ENCODE results near the gene DEDD.
A peak's percentile ranks its signal among the peaks of the same experiment; 100 is the strongest.

DEDD gene

GRCh38 chr1:161162052-161162451 lies 29.6 kb upstream of the DEDD start:
- DNase-seq: no peak

GRCh38 chr1:161161652-161162051 lies 29.2 kb upstream of the DEDD start:
- no peak for DNase-seq

- DNase-seq: no peak
Measured at GRCh38 chr1:161160671-161161145, 28.2 kb upstream of the DEDD start.

GRCh38 chr1:161159913-161160243 lies 27.4 kb upstream of the DEDD start:
- no peak for DNase-seq

GRCh38 chr1:161159087-161159912 lies 26.8 kb upstream of the DEDD start, which contains the start of gene USP21:
TSS of gene USP21 (plus strand) at chr1:161159500. CDS start at chr1:161160641, 1,141 bp downstream.
- DNase-seq: peak; percentile 62 to 70

GRCh38 chr1:161158316-161159010 lies 26.0 kb upstream of the DEDD start:
- DNase-seq: no peak

GRCh38 chr1:161157867-161158266 lies 25.4 kb upstream of the DEDD start:
- no peak for DNase-seq

- peak; percentile 14 to 50 for DNase-seq
Measured at GRCh38 chr1:161153682-161154337, 21.3 kb upstream of the DEDD start, which contains the start of gene UFC1. TSS of gene UFC1 (plus strand) at chr1:161153978. CDS start at chr1:161153998, 20 bp downstream.

- no peak for DNase-seq
Measured at GRCh38 chr1:161153176-161153575, 20.7 kb upstream of the DEDD start.

- DNase-seq: no peak
Measured at GRCh38 chr1:161145832-161146231, 13.4 kb upstream of the DEDD start.

- DNase-seq: no peak
Measured at GRCh38 chr1:161140755-161141400, 8.4 kb upstream of the DEDD start.

GRCh38 chr1:161139766-161140165 lies 7.3 kb upstream of the DEDD start:
- DNase-seq: no peak

- DNase-seq: no peak
Measured at GRCh38 chr1:161138431-161138830, 6.0 kb upstream of the DEDD start.

GRCh38 chr1:161137881-161138280 lies 5.4 kb upstream of the DEDD start:
- DNase-seq: no peak

- no peak for DNase-seq
Measured at GRCh38 chr1:161133220-161133740, 813 bp upstream of the DEDD start.

GRCh38 chr1:161131523-161132409 lies 701 bp downstream of the DEDD start:
- no peak for DNase-seq

- no peak for DNase-seq
Measured at GRCh38 chr1:161130266-161130665, 2.2 kb downstream of the DEDD start.

- DNase-seq: no peak
Measured at GRCh38 chr1:161128591-161129420, 3.7 kb downstream of the DEDD start.

- no peak for DNase-seq
Measured at GRCh38 chr1:161127649-161128048, 4.8 kb downstream of the DEDD start.

- DNase-seq: no peak
Measured at GRCh38 chr1:161122967-161123366, 9.5 kb downstream of the DEDD start.

- no peak for DNase-seq
Measured at GRCh38 chr1:161121834-161122233, 10.6 kb downstream of the DEDD start.

All from cerebellar nuclear complex (tissue), 1 donor.